GM19455 (cell line): ENCODE results near the gene ADARB2.
"Not testable (repeated sequence)": the region's sequence is repeated elsewhere in the genome, so short reads cannot be mapped to it uniquely, and the experiment has no call there.

Experiments
- ATAC-seq: cut with Tn5 transposase; IDR thresholded peaks from one replicate; pipeline ENCODE4 v1.9.1; 2021; ENCODE audit not compliant: unreplicated experiment

The ADARB2 gene

DNA sequence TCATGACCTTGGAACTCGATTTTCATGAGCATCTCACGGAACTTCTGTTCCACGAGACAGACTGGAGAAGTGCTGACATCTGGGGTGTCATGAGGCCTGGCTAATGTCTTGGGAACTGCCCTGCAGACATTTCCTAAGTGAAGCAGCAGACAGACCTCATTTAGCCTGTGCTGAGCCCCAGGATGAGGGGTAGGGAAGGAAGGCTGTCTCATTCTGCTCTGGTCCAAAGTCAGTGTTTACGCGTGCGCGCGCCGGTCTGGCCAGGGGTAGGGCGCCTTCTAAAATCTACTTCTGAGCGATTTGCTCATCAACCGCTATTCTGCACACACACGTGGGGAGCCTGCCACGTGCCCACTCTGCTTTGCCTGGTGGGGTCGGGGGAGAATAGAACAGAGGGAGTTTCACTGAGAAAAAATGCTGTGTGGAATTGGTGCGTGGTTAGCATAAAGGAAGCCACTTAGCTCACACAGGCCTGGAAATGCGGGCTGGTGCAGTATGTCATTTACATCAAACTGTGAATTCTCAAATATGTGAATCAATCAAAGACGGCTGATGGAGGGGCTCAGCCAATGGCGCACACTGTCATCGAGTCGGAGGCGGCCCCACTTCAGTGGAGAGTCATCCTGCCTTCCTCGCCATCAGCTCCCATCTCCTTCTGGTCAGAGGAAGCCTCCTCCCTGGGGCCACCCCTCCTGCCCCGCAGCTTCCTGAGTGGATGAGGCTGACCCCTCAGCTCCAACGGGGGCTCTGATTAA, 335.1 kb downstream of the ADARB2 start:
- ATAC-seq: no peak

DNA sequence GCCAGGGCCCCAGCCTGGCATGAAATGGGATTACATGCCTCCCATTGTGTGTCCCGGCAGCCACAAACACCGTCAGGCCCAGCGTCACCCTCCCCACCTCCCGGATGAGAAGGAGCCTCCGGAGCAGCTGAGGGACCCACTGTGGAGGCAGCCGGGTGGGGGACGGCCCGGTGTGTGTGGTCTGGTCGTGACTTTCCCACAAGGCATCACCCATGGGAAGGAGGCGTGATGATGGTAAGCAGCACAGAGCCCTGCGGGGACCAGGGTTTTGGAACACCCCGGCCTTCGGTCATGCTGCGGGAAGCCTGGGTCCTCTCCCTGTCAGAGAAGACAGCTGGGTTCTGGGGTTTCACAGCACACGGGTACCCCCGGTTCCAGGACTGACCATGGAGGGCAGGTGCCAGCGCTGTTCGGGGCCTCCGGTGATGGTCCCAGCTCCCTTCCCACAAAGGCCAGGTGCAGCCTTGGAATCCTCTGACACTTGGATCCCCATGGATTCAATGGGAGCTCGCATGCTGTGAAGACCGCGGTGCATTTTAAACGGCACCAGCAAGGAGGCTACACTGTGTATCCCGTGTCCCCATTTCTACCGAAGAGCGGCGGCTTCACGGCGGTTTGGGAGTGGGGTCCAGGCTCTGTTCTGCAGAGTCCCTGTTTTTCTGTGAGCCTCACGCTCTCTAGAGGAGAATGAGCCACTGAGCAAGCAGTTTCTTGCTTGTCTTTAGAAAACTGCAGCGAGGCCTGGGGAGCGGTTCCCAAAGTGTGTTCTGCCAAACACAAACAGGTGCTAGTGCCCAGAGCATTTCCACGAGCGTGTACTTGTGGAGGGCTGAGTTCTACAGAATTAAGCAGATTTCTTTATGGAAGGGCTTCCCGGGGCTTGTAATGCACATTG, 336.0 kb downstream of the ADARB2 start:
- ATAC-seq: no peak

DNA sequence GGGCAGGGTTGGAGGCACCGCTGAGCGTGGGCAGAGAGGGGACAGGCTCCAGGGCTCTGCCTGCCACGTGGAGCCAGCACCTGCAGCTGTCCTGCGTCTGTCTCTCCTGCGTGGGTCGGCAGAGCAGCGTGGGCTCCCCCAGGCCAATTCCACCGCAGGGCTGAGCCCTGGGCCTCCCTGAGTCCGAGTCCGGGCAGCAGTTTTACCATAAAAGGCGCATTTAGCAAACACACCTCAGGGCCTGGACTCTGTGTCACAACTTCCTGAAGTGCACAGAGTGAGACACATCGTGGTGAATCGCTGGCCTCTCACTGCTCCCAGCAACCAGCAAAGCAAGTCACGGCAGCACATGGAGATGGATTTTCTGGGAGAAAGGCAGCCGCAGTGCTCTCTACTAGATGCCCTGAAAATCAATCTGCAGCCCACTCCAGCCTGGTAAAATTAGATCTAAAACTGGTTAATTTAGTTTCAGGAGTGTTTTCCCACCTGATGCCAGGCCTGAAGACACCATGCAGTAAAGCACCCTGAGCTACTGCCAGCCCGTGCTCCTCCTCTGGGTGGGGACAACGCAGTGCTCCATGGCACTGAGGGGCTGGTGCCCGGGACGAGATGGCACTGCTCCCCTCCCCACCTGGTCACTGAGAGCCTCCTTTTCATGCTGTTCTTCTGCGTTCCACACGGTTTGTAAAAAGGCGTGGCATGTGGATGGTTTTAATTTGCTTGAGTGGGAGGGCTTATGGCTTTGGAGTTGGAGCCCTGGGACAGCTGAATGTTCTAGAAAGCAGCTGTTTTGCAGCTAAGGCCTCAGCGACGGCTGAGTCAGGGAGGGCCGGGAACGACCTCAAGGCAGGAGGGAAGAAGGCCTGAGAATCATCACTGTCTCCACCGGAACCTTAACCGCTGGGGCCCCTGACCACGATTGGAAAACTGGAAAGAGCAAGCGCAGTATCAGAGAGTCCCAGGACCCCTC, 336.9 kb downstream of the ADARB2 start:
- no peak for ATAC-seq

DNA sequence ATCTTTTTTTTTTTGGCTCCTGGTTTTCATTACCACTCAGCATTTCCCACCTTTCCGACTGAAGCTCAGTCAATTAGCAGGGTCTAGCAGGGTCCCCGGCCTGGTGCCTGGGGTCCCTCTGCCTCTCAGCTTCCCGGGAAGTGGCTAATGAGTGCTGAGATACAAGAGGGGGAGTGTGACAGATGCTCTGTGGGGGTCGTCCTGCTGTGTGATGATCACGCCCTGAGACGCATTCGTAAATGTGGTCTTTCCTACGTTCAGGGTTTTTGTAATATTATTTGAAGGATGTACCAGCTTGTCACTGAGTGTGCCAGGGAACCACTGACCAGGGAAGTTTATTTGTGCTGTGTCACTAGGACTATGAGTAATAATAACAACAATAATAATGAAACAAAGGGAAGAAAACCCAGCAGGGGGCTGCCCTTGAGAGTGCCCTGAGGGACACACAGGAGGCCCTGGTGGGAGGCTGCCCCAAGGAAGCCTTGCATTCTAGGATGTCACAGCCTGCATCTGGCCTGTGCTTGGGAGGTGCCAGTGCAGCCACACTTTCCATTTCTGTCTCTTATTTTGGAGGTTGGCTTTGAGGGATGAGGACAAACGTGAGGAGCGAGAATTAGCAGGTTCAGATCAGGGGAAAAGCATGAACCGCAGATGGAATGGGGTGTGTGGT, 337.8 kb downstream of the ADARB2 start:
- no peak for ATAC-seq

DNA sequence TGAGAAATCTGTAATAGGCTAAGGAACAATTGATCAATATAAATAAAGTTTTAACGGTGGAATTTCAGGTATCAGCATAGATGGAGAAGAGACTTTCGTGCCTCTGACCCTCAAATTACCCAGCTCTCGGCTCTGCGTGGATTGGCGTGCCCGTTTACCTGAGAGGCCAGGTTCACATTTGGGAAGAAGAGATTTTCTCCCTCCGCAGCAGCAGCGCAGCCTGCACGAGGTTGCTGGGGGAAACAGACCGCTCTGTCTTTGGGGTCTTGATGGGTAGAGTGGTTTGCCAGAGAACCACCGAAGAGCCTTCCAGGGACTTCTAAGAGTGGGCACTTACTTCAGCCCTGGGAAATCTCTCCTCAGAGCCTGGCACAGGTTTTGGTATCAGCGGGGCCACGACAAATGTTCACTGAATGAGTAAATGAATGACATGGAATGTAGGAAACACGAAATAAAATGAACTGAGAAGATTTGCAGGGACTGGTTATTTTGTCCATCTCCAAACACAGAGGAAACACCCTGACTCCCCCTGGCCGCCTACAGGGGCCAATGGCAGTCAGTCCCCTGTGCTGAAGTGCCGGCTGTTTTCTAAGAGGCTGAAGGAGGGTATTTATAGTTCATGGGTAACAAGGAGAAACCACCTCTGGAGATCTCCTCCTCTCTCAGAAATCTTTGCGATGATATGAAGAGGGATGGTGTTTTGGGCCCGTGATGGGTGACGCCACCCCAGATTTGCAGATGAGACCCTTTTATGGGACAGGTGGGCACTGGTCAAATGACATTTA, 338.5 kb downstream of the ADARB2 start:
- ATAC-seq: no peak

DNA sequence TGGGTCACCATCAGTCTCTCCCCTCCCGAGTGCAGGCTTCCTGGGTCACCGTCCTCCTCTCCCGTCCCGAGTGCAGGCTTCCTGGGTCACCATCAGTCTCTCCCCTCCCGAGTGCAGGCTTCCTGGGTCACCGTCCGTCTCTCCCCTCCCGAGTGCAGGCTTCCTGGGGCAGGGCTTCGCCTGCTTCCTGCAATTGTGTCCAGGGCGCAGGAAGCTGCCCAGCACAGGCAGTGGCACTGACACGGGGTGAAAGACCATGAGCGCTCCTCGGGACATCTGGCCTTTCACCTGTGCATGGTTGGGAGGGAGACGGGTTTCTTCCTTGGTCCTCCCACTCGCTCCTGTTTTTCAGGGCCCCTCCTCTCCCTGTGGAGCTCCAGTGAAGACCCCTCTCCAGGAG, 339.2 kb downstream of the ADARB2 start:
- not testable (repeated sequence) for ATAC-seq

DNA sequence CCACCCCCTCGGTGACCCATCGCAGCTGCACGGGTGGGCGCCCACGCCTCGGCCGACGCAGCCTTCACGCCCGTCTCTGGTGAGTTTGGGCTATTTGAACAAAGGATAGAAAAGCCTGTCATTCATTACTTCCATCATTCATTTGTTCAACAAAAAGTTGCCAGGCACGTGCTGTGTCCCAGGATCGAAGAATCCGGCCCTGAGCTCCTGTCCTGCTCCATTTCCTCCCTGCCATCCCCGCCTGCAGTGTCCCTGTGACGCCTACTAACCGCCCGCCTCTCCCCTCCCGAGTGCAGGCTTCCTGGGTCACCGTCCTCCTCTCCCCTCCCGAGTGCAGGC, 341.1 kb downstream of the ADARB2 start:
- no peak for ATAC-seq

DNA sequence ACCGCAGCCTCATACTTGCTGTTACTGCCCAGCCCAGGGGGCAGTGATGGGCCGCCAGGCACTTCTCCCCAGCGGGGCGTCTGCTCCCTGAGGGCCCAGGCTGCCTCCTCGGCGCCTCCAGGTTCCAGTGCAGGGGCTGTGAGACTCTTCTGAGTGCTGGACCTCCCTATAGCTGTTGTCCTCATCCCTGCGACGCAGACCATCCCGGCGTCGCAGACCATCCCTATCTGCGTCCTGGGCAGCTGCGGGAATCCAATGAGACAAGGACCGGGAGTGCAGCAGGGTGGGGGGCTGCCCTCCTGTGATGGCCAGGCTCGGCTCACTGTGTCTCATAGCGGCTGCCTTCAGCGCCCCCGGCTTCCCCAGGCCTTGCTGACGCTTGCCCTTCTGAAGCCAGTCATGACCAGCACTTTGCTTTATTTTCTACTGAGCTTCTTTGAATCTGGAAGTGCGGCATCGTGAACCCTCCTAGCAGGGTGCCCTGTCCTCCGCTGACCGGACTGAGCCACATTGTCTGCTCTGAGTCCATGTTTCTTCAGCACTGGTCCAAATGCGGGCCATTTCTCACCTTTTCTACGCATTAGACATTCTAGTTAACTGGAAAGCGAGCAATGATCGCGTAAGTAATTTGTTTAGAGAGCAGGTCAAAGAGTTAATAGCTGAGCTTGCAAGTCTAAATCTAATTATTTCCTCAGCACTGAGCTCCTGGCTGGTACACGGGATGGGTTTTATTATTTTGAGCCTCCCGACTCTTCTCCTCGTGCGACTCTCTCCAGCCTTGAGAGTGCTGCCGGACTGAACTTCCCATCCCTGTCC, 341.6 kb downstream of the ADARB2 start:
- no peak for ATAC-seq

DNA sequence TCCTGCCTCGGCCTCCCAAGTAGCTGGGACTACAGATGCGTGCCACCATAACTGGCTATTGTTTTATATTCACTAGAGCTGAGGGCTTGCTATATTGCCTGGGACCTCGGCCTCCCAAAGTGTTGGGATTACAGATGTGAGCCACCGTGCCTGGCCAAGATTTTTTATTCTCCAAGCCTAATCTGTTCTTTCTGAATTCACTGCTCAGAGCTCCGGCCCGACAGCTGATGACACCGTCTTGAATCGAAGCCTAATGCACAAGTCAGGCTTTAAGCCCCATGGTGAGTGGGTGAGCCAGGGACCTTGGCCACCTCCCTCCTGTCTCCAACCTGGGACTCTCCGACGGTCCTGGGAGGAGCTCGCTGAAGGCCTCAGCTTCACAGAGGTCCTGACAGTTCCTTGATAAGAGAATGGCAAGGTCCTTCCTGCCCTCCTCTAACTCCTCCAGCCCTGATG, 342.3 kb downstream of the ADARB2 start:
- ATAC-seq: no peak

DNA sequence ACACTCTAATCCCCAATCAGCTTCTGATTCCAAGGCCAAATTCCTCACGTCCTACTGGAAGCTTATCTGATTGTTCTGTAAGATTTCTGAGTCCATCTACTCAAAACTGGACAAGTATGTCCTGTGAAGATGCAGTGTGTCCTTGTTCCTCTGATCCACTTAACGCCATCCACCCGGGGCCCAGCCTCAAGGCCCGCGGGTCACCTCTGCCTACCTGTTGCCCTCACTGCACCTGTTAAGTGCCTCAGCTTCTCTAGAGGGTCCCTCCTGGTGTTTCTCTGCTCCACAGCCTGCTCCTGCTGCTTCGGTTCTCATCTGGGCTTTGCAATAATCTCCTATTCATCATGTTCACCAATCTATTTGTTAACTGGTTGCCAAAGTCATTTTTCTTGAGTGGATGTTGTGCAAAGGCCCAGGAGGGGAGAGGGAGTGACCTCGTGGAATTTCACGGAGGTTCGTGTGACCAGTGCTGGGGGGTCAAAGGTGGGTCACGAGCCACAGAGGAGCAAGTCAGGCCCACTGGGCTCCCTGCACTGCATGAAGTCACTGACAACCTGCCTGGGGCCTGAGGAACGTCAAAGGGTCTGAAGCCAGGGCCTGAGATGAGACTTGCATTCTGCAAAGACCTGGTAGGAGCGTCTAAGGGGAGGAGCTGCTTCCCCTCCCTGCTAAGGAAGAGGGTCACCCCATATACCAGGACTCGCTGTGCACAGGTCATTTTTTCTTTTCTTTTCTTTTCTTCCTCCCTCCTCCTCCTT, 343.0 kb downstream of the ADARB2 start:
- ATAC-seq: no peak

DNA sequence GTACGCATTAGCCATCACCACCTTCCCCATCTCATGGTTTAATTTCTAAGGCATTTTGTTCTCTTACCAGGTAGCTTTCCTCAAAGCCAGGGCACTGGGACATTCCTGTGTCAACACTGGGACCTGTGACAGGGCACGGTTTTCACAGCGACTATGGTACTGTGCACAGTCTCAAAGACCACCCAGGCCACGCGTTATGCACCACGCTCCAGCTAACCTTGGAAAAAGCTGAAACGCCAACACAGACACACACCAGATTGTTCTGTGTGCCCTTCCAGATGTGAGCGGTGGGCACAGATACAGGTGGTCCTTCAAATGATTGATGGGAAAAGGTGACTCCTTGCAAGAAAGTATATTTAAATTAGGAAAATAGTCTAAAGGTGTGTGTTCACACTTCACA, 343.8 kb downstream of the ADARB2 start:
- no peak for ATAC-seq

DNA sequence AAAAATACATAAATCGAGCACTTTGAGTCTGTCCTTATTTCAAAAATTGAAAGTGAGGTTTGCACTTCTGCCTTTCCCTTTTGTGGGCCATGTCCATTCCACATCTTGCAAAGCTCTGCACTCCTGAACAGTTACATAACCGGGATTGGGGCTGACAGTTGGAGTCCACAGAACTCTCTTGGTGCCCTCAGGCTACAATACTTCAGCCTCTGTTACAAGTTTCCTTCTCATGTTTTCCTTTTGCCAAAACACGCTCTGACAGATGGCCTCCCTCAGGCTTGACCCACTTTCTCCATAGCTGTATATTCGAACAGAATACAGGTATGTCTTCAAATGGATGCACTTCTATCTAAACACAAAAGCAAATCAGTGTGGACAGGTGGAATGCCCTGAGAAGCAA, 345.2 kb downstream of the ADARB2 start:
- ATAC-seq: no peak

DNA sequence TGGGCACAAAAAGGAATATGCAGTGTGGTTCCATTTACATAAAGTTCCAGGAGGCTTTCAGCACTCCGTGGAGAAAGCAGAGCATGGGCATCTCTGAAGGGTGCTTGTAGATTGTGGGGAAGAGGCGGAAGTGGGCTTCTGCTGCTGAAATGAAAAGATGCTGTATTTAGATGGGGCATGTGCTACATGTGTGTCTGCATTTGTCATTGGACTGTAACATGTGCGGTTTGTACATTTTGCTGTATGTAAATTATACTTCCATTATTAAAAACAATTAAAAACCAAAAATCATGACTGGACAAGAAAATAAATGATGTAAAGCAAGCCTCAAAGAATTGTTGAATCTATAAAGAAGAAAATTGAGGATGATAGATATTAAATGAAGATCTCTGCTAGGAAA, 347.1 kb downstream of the ADARB2 start:
- no peak for ATAC-seq

DNA sequence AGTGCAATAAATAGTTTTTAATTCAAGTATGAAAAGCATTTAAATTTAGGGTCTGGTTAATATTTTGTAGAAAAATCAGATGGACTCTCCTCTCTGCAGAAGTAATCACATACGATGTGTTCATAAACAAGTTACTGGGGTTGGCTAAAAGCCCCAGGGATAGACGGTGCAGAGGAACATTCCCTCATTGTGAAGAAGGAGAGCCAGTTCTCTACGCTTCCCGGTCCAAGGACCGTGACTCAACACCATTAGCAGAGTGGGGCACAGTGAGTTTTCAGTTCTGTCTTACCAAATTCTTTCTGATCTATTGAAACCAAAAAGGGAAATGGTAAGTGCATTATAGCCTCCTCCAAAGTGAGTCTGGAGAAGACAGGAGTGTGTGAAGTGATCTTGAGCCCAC, 353.3 kb downstream of the ADARB2 start:
- ATAC-seq: no peak

DNA sequence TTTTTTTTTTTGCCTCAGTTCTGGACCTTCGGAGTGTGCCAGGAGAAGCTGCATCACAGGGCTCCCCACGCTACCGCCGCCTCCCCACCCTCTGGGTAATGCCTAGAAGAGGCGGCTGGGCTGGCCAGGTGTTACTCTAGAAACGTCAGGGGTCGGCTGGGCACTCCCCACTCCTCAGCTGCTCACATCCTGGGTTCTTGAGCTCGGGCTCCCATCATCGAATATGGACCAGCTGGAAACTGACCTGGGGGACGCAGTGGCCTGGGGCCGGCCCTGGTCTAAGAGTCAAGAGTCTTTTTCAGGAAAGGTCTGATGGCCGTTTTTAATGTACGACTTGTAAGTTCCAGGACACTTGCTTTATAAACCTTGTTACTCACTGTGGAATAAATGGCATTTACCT, 354.6 kb downstream of the ADARB2 start:
- no peak for ATAC-seq

DNA sequence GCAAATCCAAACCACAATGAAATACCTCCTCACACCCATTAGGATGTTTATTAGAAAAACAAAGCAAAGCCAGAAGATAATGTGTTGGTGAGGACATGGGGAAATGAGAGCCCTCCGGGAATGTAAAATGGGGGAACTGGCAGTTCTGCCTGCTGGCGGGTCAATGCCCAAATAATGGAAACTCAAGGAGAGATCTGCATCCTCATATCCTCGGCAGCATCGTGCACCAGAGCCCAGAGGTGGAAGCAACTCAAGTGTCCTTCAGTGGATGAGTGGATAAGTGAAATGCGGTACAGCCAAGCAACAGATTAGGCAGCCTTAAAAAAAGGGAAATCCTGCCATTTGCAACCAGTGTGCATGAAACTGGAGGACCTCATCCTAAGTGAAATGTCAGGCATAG, 356.0 kb downstream of the ADARB2 start:
- no peak for ATAC-seq

DNA sequence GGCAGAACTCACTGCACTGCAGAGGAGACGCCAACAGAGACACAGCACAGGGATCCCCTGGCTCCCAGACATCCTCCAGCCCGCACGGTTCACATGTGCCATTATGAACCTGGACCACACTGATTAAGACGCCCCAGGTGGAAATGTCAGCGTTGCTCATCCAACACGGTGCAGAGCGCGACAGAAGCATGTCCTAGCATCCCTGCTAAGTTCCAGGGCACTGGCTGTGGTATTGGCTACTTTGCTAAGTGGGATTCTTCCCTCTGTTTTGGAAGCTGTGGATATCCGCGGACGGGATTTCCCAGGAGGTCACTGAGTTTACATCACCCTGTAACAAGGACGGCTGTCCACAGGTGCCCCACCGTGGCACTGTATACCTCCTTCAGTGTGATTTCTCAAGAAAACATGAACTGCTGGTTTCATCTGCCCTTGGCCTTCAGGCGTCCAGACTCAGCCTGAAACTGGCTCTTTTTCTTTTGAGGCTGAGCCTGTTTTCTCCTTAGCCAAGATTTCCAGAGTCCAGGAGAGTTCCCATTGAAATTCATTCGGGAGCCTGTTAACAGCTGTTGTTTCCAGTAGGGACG, 357.1 kb downstream of the ADARB2 start:
- no peak for ATAC-seq

DNA sequence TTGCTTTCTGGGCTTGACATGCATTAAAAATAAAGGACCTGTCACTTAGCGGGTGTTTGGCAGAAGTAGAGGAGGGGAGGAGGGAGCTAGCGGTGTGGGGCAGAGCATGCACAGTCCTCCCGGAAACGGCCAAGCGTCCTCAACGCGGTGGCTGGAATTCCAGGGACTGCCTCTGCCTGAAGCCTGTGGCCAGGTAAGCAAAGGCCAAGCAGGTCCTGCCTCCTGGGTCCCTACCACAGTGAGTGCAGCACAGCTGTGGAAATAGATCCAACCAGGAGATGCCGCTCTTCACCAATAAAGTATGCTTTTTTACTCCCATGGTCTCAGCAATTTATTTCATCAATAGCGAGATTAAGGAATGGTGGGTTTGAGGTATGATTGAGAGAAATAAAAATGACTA, 357.7 kb downstream of the ADARB2 start:
- no peak for ATAC-seq
